Esophagus muscularis mucosa (tissue), 3 donors: ENCODE measurements around the gene INIP.

Experiments used
- CTCF ChIP-seq, 3 experiments: fragments of 200-600 bp in 2 of 3; fragments of 450-650 bp in 1 of 3; sonication (generic) in 2 of 3; IDR thresholded peaks; one replicate each; pipeline ENCODE4 v1.5.1; 2017 to 2019; ENCODE audit warnings: antibody characterized with exemption in 3 of 3, mild to moderate bottlenecking in 2 of 3, moderate library complexity in 1 of 3
- POLR2AphosphoS5 ChIP-seq, 2 donors: sonication (generic); formaldehyde crosslinking; IDR thresholded peaks; one replicate each; pipeline ENCODE4 v1.6.1; 2017; ENCODE audit warnings: antibody characterized with exemption in 2 of 2

- TF ChIP-seq CTCF (IDR thresholded peaks at IDR 0.05) (no peak), POLR2AphosphoS5 (IDR thresholded peaks at IDR 0.05) (no peak)
These were observed 17.8 kb downstream of the INIP start for GRCh38 chr9:112700085-112700484.
